OCI-M1 (cell line): ENCODE data around the gene TSPOAP1.
A peak's percentile ranks its signal among the peaks of the same experiment; 100 is the strongest.

ENCODE experiments used
- DNase-seq: peaks from one replicate; lab custom pipeline; 2025; lab: John Stamatoyannopoulos, UW

TSPOAP1 gene

DNA sequence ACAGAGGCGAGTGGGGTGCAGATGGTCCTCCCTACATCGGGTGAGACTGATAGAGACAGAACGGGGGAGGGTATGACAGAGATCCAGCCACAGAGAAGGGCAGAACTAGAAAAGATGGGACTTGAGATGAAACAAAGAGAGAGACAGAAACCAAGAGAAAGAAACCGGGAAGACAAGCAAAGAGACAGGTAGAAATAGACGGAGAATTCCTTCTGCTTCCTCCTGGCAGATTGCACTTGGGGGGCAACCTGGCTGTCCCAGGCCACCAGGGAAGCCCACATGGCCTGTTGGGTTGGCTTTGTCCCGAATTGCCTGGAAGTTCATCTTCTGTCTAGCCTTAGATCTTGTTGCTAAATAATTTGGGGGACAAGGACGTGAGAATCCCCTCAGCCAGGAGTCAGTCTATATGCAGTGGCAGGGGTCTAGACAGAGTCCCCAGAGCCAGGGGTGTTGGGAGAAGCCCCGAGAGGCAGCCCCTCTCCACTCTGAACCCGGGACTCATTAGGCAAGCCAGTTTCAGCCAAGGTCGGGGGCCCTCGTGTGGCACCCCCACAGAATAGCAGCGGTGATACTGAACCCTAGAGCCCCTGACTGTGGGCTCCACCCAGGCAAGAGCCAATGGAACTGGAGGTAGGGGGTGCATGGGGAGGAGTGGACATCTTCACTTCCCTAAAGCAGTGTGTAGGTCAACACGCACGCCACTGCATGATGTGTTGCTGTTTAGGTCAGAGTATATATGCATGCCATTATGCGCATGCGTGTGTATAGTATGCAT, 627 bp upstream of the TSPOAP1 start:
- peak; percentile 98 for DNase-seq

DNA sequence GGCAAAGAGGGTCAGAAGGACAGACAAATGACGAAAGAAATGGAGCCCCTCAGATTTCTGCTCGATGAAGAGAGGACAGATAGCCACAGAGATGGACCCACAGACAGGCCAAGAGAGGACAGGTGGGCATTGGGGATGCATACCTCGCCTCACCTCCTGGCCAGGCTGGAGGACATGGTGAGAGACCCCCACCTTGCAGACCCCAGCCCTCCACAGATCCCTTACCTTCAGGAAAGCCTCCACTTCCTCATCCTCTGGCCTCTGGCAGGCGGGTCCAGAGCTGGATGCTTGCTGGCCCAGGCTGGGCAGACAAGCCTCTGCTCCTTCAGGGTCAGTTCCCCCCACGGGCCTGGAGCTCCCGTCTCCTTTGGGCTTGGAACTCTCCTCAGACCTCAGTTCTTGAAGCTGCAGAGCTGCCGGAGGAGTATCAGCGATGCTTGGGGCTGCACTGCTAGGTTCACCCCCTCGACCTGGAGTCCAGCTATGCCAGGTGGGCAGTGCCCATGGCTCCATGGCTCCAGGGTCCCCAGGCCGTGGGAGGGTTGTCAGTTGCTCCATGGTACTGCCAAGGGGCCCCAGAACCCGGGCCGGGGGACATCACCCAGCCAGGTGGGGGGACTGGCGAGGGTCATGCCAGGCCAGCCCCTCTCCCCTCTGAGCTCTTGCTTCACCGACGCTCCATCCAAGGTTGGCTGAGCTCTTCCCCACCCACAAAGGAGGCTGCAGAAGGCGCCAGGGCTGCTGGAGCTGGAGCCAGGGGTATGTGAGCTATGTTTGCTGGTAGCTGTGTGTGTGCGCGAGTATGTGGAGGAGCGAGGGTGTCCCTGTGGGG, 1.0 kb downstream of the TSPOAP1 start:
- DNase-seq: peak; percentile 75

DNA sequence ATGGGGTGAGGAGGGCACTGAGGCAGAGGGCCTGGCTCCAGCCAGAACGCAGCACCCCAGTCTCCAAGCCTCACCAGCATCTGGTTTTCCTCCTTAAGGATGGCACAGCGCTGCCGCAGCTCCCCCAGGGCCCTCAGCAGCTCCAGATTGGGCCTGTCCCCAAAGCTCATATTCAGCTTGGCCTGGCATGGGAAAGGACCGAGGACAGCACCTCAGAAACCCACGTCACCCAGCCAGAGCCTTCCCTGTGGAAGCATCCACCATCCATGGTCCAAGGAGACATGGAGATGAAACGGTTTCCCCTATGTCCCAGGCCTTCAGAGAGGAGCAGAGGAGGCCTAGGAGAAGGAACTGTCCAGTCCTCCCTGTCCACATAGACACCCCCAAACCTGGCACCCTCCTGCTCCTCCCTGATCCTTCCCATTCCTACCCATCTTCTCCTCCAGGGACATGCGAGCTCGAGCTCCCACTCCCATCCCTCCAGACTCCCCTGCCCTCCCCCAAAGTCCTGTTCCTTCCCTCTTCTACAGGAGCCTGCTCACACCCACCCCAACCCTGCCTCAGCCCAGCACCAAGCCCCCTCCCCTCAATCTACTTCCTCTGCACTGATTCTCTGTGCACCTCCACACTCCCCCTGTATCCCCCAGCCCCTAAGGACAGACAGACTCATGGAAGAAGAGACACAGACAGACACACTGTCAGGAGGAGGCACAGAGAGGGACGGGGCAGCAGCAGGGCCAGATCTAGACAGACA, 1.8 kb downstream of the TSPOAP1 start:
- no peak for DNase-seq

DNA sequence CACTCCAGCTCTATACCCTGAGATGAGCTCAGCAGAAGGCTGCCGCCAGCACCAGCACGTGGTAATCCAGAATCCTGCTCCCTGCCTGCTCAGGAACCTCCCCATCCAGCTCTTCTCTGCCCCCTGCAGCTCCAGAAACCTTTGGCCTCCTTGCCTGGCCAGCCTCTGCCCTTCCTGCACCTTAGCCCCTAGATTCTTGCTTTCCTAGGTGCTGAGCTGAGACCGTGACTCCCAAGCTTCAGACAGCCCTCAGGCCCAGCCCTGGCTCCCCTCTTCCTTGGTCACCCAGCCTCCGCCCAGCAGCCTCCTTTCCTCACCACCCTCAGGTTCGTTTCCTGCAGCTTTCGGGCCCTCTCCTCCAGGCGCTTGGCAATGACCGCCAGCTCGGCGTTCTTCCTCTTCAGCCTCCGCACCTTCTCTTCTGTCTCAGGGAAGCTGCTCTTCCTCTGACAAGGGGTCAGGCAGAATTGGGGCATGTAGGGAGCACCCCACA, 2.6 kb downstream of the TSPOAP1 start:
- DNase-seq: no peak

DNA sequence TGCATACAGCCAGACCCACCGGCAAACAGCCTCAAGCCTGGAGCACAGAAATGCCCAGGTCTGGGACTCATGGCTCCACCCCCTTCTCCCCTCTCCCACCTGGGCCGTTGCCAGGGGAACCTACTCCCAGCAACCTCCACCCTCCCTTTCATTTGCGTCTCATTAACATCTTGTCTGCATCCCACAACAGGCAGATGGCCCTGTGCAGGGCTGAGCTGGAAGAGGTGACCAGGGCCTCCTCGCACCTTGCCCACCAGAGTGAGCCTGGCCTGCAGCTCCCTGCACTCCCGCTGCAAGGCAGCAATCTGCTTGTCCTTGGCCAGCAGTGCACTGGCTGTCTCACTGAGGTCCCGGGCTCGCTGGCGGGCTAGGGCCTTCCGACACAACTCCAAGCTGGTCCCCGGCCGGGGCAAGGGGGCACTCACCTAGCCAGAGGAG, 3.3 kb downstream of the TSPOAP1 start:
- no peak for DNase-seq

DNA sequence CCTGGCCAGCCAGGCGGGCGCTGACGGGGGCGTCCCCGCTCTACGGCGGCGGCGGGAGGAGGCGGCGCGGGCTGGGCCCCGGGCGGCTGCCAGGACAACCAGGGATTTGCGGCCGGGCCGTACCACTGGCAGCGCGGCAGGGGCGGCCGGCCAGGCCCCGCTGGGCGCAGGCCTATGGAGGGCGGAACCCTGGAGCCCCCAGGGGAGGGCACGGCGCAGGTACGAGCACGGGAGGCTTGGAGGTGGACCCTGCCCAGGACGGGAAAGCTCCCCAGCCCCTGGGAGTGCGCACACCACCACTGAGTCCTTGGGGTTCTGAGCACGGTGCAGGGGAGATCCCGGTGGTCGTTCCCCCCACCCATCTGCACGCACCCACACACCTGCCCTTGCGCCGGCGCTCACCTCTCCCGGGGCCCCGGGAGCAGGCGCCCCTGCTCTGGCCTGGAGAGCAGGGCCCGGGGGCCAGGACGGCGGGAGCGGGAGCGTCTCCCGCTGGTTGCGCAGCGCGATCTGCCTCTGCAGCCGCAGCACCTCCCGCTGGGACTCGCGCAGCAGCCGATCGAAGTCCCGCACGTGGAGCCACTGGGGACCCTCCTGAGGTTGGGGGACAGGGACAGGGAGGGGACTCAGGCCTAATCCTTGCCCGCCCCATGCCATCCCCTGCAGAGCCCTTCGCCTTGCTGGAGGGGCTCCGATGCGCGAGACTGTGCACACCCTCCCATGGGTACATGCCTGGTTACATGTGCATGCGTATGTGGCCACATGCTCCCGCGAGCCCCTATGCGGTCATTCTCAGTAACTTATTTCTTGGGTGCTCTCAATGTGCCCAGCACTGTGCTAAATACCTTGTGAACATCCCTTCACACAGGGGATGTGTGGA, 3.9 kb downstream of the TSPOAP1 start:
- DNase-seq: no peak

DNA sequence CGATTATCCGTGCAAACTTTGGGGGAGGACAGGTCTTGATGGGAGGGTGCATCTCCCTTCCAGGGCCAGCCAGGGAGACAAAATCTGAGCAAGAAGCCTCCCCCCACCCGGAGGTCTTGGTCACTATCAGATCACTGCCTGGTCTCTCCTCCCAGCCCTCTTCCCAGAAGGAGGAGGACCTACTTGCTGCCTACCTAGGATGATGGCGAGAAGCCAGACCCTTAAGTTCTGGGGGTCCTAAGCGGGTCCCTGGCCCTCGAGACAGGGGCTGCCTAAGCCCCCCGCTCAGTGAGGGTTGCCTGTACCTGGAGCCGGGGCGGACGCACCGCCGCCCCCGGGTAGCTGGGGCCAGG, 4.6 kb downstream of the TSPOAP1 start:
- DNase-seq: no peak

DNA sequence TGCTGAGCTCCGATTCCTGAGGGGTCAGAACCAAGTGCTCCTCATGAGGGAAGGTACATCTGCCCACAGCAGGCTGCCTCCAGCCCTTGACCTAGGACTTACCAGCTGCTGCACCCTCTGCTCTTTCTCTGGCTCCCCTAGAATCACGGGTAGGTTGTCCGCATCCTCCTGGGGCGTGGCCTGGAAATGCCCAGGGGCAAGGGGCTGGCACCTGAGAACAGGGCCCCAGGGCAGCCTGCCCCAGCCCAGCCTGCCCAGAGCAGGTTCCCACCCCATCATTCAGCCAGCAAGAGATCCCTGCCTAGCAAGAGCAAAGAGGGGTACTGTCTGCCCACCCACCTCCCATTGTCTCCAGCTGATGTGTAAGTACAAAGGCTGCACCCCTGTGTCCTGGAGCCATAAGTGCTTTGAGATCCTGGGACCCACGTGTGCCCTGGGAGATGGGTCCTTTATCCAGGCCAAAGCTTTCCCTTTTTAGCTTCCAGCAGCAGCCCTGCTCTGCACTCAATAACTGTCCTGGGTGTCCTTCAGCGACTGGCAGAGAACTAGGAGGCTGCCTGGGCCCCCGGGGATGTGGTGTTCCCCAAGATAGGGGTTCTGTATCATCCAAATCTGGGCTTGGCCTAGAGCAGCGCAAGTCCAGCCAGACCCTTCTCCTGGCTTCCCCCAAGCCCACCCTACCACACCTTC, 5.1 kb downstream of the TSPOAP1 start:
- DNase-seq: no peak

DNA sequence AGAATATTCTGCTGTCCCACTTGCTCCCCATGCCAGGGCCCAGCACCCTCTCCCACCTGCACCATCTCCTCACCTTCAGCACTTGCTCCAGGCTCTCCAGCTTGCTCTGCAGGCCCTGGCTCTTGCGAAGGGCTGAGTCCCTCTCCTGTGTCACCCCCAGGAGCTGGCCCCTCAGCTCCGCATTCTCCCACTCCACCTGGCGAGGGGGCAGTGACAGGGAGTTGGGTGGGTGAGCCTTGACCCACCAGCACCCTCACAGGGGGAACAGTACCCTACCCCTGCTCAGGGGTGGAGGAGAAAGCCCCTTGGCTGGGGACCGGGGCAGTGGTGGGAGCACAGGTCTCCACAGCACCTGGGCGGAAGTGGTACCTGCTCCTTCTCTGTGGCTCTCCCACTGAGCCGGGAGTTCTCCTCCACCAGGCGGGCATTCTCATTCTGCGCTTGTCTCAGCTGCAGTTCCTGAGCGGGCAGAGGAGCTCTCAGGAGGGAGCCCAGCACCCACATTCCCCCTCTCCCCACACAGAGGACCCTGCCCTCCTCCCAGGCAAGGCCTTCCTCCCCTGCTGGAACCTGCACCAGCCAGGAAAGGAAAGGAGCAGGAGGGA, 5.9 kb downstream of the TSPOAP1 start:
- no peak for DNase-seq

DNA sequence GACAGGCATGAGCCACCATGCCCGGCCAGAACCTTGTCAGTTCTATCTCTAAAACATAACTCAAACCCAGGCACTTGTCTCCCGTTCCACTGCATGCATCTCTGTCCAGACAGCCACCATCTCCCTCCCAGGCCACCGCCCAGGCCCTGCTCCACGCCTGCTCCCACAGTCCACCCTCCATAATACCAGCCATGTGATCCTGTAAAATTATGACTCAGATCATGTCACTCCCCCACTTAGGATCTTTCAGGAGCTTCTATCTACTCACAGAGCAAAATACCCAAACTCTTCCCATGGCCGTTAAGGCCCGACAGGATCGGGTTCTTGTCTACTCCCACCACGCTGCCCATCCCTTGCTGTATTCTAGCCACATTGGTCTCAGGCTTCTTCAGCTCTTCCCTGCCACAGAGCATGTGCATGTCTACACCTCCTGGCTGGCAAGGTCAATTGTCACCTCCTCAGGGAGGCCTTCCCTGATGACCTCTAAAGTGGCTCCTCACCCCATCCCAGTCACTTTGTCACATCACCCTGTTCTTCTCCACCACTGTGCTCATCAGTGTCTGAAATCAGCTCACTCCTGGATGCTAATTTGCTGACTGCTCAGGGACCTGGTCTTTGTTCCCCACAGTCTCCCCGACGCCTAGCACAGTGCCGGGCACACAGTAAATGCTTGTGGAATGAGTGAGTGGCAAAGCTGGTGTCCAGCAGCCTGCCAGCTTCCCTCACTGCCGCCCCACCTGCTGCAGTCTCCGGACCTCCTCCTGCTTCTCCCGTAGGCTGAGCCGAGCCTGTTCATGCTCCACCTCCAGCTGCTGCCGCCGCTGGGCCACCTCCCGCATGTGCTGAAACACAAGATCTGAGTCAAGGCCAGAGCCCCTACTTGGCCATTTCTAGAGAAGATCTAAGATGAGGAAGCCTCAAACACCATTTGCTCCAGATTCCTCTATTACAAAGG, 6.7 kb downstream of the TSPOAP1 start:
- DNase-seq: no peak

DNA sequence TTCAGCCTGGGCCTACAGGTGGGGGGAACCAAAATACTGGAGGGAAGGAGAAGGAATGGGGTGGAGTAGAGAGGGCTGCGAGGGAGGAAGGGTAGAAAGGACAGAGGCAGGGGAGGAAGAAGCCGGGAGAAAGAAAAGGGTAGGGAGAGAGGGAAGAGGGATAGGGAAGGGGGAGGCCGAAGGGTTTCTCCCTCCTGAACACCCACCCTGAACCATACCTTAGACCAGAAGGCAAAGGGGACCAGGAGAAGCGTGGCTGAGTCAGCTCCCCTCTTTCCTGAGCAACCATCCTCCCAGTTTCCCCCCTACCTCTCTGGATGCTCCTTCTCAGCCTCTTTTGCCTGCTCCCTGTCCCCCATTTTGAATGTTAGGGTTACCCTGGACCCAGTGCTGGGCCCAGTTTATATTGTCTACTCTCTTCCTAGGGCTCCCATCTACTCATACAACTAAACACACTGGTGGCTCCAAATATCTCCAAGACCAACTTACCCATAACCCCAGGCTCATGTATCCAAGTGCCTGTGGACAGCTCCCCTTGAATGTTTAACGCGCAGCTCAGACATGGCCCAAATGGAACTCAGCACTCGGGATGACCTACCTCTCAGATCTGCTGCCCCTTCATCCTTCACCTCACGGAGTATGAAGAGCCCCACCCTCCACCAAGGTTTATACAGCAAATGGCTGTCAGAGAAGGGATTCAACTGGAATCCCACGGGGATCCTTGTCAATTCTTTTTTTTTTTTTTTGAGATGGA, 7.8 kb downstream of the TSPOAP1 start:
- DNase-seq: no peak

DNA sequence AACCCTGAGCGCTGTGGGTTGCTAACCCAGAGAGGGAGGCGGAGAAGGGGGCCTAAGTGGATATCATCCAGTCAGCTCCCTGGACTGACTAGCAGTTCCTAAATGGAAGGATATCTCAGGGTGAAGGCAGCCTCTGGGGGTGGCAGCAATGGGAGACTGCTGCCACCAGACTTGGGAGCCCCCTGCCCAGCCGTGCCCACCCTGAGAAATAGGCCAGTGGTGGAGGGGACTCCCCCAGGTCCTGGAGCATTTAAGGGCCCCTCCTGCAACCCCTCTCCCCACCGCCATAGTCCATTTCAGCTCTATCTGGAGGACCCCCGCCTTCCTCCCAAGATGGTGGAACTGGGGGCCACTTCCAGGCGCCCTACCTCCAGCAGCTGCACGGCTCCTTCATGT, 8.4 kb downstream of the TSPOAP1 start:
- DNase-seq: no peak

DNA sequence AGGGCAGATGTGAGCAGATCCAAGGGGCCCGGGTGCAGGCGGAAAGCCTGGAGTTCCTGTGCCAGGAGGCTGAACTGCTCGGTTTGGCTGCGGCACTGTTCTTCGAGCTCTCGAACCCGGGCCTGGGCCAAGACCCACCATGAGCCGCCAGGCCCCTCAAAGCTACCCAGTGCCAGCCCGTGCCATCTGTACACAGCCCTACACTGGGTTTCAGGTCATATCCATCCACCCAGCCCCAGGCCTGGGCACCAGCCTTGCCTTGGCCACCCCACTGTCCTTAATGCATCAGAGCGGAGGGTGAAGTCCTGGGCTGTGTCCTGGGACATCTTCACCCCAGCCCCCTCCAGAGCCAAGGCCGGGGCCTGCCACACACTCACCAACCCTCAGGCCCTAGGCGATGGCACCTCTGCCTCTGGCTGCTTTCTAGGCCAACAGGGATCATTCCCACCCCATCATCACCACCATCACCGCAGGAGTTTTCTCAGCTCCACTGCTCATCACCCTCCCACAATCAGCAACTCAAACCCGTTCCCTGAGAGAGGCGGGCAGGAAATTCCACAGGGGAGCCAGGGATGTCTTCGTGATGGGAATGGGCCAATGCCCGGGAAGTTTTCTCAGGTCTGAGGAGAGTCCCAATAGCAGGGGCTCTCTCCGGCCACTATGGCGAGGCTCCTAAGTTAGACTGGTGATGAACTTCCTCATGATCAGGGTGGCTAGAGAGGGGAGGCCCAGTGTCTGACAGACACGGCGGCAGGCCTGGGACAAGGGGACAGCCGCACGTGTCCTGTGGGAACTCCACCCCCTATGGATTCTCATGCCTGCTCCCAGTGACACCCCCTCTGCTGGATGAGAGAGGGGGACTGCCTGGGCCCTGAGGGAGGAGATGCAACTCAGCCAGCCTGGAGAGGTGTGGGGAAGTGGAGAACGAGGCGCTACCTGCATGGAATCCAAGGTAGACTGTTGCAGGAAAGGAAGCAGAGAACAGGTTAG, 9.1 kb downstream of the TSPOAP1 start:
- DNase-seq: no peak

DNA sequence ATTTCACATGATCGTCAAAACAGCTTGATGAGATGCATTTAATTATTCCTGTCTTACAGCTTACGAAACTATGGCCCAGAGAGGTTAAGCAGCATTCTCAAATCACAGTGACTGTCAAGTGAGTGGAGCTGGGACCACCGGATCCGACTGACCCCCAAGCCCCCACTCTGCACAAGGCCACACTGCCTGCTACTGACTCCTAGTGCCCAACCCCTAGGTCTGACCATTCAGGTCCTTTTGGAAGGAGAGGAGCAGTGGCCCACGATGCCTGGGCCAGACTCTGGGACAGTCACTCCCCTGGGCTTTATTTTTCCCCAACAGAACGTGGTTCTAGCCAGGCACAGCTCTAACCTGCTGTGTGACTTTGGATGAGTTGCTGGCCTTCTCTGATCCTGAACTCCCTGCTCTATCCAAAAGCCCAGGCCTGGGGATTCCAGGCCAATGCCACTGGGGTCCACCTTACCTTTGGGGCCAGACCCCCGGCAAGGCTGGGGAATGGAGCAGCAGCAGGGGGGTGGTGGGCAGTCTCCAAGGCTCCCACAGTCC, 9.9 kb downstream of the TSPOAP1 start:
- no peak for DNase-seq

DNA sequence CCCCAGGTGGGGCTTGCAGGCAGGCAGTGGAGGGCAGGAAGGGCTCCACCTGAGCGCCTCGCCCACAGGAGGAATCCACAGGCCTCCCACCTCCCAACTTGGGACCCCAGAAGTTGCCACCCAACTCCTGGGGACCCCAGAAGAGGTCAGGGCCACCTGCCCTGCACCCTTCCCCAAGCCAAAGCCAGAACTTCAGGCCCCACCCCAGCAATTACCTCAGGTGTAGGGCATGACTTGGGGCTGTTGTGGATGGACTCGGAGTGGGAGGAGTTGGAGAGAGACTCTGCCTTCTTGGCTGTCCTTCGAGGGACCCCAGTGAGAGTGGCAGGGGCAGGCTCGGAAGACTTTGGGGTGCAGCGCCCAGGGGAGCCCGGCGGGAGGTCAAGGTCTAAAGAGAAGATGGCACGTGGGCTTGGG, 10.5 kb downstream of the TSPOAP1 start:
- no peak for DNase-seq

DNA sequence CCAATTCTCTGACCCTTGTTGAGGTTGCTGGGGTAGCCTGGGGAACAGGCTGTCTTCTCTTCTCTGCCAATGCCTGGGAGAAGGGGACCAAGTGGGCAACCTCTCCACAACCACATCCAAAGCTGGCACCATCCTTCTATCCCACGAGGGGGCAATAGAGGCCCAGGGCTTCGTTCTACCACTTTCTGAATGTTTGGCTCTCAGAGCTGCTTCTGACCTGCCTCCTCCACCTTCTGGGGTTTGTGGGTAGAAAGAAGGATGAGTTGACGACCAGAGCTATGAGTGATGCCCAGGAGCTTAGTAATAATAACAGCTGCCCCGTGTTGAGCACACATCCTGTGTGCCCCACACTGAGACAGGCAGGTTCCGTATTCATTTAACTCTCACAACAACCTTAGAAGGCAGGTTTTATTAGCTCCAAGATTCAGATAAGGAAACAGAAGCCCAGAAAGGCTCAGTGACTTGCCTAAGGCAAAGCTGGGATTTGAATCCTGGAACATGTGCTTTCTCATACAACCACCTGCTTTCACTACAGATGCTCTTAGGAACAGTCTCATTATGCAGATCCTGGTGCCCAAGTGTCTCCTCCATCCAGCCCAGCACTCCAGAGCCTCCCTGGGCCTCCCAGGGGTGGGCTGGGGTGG, 11.1 kb downstream of the TSPOAP1 start:
- peak; percentile 75 for DNase-seq
